NCI-H2227 treated with DMSO at 0.1 percent for 48 hours (cell line): ENCODE data around the gene SMIM33.
A peak's percentile ranks its signal among the peaks of the same experiment; 100 is the strongest.
"Not testable (repeated sequence)": the region's sequence is repeated elsewhere in the genome, so short reads cannot be mapped to it uniquely, and the experiment has no call there.

Experiments
- DNase-seq: peaks from one replicate; lab custom pipeline; 2025; lab: John Stamatoyannopoulos, UW

Gene SMIM33

GRCh38 chr5:139470821-139471300, at the start of gene SMIM33:
Gene SMIM33 (plus strand): TSS chr5:139471004. CDS start chr5:139471122, 118 bp downstream.
- no peak for DNase-seq

- peak; percentile 61 for DNase-seq
These were observed 48.4 kb upstream of the SMIM33 start for GRCh38 chr5:139422307-139422893.

GRCh38 chr5:139425497-139425896, 45.3 kb upstream of the SMIM33 start:
- DNase-seq: no peak

- no peak for DNase-seq
These were observed 44.5 kb upstream of the SMIM33 start for GRCh38 chr5:139426203-139426885.

- DNase-seq: no peak
These were observed 40.8 kb upstream of the SMIM33 start for GRCh38 chr5:139430015-139430414.

GRCh38 chr5:139431706-139432105, 39.1 kb upstream of the SMIM33 start:
- DNase-seq: no peak

- no peak for DNase-seq
These were observed 35.1 kb upstream of the SMIM33 start for GRCh38 chr5:139435676-139436075.

- no peak for DNase-seq
These were observed 32.1 kb upstream of the SMIM33 start for GRCh38 chr5:139438707-139439012.

- DNase-seq: peak; percentile 92
These were observed 31.5 kb upstream of the SMIM33 start, which contains the start of gene DNAJC18 for GRCh38 chr5:139439013-139439903. Gene DNAJC18 (minus strand): TSS chr5:139439525. CDS start chr5:139439445, 80 bp downstream.

GRCh38 chr5:139440416-139440815, 30.4 kb upstream of the SMIM33 start:
- not testable (repeated sequence) for DNase-seq

- peak; percentile 0 for DNase-seq
These were observed 26.9 kb upstream of the SMIM33 start for GRCh38 chr5:139443831-139444453.

GRCh38 chr5:139445325-139446170, 25.3 kb upstream of the SMIM33 start:
- no peak for DNase-seq

GRCh38 chr5:139446956-139447779, 23.6 kb upstream of the SMIM33 start:
- no peak for DNase-seq

- no peak for DNase-seq
These were observed 19.6 kb upstream of the SMIM33 start for GRCh38 chr5:139451176-139451575.

- DNase-seq: no peak
These were observed 18.7 kb upstream of the SMIM33 start for GRCh38 chr5:139451878-139452660.

GRCh38 chr5:139453683-139454567, 16.9 kb upstream of the SMIM33 start:
- DNase-seq: no peak

GRCh38 chr5:139454568-139455290, 16.1 kb upstream of the SMIM33 start:
- DNase-seq: no peak

GRCh38 chr5:139456776-139457175, 14.0 kb upstream of the SMIM33 start:
- no peak for DNase-seq
